OCI-LY7 (cell line): ENCODE results near the gene SHTN1. TPM values are rescaled to one million over a fixed set of nuclear protein-coding genes. Genes with fewer than 3 reads are reported as not detected.

Experiments used
- BruUV-seq: library from RNA; stranded (reverse); fragments of 400-500 nt; replicated peaks from 2 replicates; lab custom pipeline; 2021; lab: Mats Ljungman, UMichigan
- CTCF ChIA-PET: fragments of 300-600 bp; sonication (Branson Sonifier 250); formaldehyde crosslinking; loops from one replicate; lab custom pipeline; 2022; ENCODE audit warnings: antibody characterized with exemption; ENCODE audit not compliant: unreplicated experiment; lab: Charles Lee
- POLR2A ChIA-PET: fragments of 300-600 bp; sonication (Branson Sonifier 250); formaldehyde crosslinking; loops from one replicate; lab custom pipeline; 2022; ENCODE audit warnings: antibody characterized with exemption; lab: Charles Lee
- DNase-seq: peaks from one replicate; pipeline ENCODE4 v3.0.0-alpha.2; 2015; ENCODE audit warnings: low spot score
- H2AFZ ChIP-seq: fragments of 200-600 bp; sonication (generic), shearing (Covaris generic); 2 replicates; pipeline ENCODE4 v1.6.1; 2014; ENCODE audit warnings: mild to moderate bottlenecking, antibody characterized with exemption, low read length, moderate library complexity
- H3K27ac ChIP-seq: fragments of 200-600 bp; sonication (generic); 2 replicates; pipeline ENCODE4 v1.5.1; 2014; ENCODE audit warnings: mixed run types, low read depth, mild to moderate bottlenecking, moderate library complexity, low read length, inconsistent platforms; ENCODE audit not compliant: poor library complexity, severe bottlenecking
- H3K36me3 ChIP-seq: fragments of 200-600 bp; sonication (generic); 2 replicates; pipeline ENCODE4 v1.6.1; 2014; ENCODE audit warnings: mild to moderate bottlenecking, antibody characterized with exemption, low read length, moderate library complexity, mixed read lengths; ENCODE audit not compliant: insufficient read depth
- H3K4me1 ChIP-seq: fragments of 200-600 bp; sonication (generic); 2 replicates; pipeline ENCODE4 v1.5.1; 2014; ENCODE audit warnings: mild to moderate bottlenecking, low read length; ENCODE audit not compliant: insufficient read depth, poor library complexity, severe bottlenecking
- H3K4me2 ChIP-seq: fragments of 200-600 bp; sonication (generic); 2 replicates; pipeline ENCODE4 v1.6.1; 2014; ENCODE audit warnings: mild to moderate bottlenecking, low read length
- H3K4me3 ChIP-seq: fragments of 200-600 bp; sonication (generic); 2 replicates; pipeline ENCODE4 v1.5.1; 2014; ENCODE audit warnings: mild to moderate bottlenecking, low read depth, low read length; ENCODE audit not compliant: poor library complexity, severe bottlenecking
- H3K79me2 ChIP-seq: fragments of 200-600 bp; sonication (generic); 2 replicates; pipeline ENCODE4 v1.6.1; 2016; ENCODE audit warnings: low read depth, mild to moderate bottlenecking, low read length, moderate library complexity, mixed read lengths; ENCODE audit not compliant: insufficient read depth
- H3K9me2 ChIP-seq: fragments of 200-600 bp; sonication (generic); 2 replicates; pipeline ENCODE4 v1.6.1; 2016; ENCODE audit warnings: mild to moderate bottlenecking, low read length, mixed read lengths; ENCODE audit not compliant: insufficient read depth
- H3K9me3 ChIP-seq: fragments of 200-600 bp; sonication (generic); 2 replicates; pipeline ENCODE4 v1.6.1; 2014; ENCODE audit warnings: mild to moderate bottlenecking, mixed run types, low read length, mixed read lengths
- H4K20me1 ChIP-seq: fragments of 200-600 bp; sonication (generic); 2 replicates; pipeline ENCODE4 v1.6.1; 2014; ENCODE audit warnings: mild to moderate bottlenecking, antibody characterized with exemption, low read length, moderate library complexity, mixed read lengths; ENCODE audit not compliant: insufficient read depth
- EZH2phosphoT487 ChIP-seq: fragments of 200-600 bp; sonication (generic); IDR thresholded peaks from 2 replicates; pipeline ENCODE4 v1.6.1; 2018; ENCODE audit warnings: low read depth, borderline replicate concordance, mild to moderate bottlenecking, mixed run types, antibody characterized with exemption, low read length, moderate library complexity, mixed read lengths
- intact Hi-C: fragments of 100-400 bp; cut with micrococcal nuclease; formaldehyde crosslinking; loops from one replicate; pipeline ENCODE4 v1.10.0; 2022; ENCODE audit not compliant: unreplicated experiment
- total RNA-seq, 2 experiments: library from RNA; depleted of rRNA in 1 of 2; stranded (reverse); fragments of >200 nt in 1 of 2; shearing (Covaris generic) in 1 of 2; gene quantifications; 2 replicates each; pipeline ENCODE4 v1.2.3, GENCODE V29; 2014 to 2022
- TF ChIP-seq, protein P1 (sequence below): fragments of 200-600 bp; sonication (generic); conservative IDR thresholded peaks from 2 replicates; pipeline ENCODE4 v1.5.1; 2014; ENCODE audit warnings: mild to moderate bottlenecking, antibody characterized with exemption, low read length, moderate library complexity, mixed read lengths

Gene SHTN1
- total RNA-seq, 2 experiments from 2014 or later, result not detected

DNA sequence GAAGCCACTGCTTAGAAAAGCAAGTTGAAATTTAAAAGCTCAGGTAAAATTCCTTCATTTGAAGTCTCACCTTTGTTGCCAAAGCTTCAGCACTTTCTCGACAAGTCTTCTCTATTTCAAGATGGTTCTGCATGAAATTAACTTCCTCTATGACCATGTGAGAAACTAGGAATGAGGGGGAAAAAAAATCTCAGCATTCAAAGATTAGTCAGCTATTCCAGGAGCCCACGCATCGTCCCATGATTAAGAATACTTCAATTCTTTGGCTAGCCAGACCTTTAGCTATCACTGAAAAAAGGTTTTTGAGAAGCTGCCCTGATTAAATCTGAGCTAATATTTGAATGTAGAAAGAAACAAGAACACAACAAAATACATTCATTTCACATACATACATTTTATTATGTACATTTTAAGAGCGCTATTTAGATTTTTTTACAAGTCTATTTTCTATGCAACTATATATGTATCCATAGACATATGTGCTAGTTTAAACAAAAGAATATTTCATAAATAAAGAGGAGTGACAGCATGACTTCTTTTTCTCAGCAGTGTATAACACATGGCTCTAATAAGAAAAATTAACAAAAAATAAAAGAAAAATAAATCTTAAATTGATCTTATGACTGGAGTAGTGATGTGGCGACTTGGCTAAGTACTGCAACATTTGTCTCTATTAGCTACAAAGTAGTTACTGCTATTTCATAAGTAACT is 44.8 kb downstream of the SHTN1 start:
- Histone ChIP-seq H2AFZ (no peak overlapping the region), H3K27ac (no peak overlapping the region), H3K79me2 (no peaks in the 10 kb centered on the region), H3K4me2 (no peak overlapping the region), H3K9me2 (no peaks in the 10 kb centered on the region), H4K20me1 (no peaks in the 10 kb centered on the region), H3K9me3 (no peaks in the 10 kb centered on the region), H3K36me3 (no peaks in the 10 kb centered on the region), H3K4me1 (no peaks in the 10 kb centered on the region), H3K4me3 (no peak overlapping the region)
- TF ChIP-seq EZH2phosphoT487, result no peak
- TF ChIP-seq, protein P1, sequence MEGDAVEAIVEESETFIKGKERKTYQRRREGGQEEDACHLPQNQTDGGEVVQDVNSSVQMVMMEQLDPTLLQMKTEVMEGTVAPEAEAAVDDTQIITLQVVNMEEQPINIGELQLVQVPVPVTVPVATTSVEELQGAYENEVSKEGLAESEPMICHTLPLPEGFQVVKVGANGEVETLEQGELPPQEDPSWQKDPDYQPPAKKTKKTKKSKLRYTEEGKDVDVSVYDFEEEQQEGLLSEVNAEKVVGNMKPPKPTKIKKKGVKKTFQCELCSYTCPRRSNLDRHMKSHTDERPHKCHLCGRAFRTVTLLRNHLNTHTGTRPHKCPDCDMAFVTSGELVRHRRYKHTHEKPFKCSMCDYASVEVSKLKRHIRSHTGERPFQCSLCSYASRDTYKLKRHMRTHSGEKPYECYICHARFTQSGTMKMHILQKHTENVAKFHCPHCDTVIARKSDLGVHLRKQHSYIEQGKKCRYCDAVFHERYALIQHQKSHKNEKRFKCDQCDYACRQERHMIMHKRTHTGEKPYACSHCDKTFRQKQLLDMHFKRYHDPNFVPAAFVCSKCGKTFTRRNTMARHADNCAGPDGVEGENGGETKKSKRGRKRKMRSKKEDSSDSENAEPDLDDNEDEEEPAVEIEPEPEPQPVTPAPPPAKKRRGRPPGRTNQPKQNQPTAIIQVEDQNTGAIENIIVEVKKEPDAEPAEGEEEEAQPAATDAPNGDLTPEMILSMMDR, result no peak
- intact Hi-C loops, result no loop called here
- no TSS peak for BruUV-seq
- POLR2A ChIA-PET, result interaction anchor here (0.7 to 1.1 kb wide), 3 partner anchors 9 to 1371 kb away, joined by 3 to 5 read pairs (median 3); no protein-coding TSS in a partner anchor
- no peak for DNase-seq
- CTCF ChIA-PET, result no interaction called here

DNA sequence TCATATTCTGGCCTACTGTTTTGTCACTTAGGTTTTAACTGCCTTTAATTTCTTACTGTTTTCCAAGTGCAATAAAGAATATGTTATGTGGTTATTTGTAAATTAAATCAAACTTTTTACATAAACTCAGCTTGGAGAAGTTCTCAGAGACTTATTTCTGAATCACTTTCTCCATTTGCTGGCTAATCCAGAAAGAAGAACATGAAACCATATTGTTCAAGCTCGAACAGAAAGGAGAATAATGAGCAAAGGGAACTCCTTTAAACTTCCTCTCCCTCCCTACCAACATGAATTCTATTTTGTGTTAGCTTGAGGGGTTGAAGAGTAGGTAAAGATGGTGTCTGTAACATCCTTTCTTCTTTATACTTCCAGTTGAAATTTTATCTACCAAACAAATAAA is 52.3 kb downstream of the SHTN1 start:
- Histone ChIP-seq H2AFZ (no peak overlapping the region), H3K9me2 (no peaks in the 10 kb centered on the region), H3K4me2 (no peak overlapping the region), H4K20me1 (no peaks in the 10 kb centered on the region), H3K4me3 (no peak overlapping the region), H3K36me3 (no peaks in the 10 kb centered on the region), H3K4me1 (no peaks in the 10 kb centered on the region), H3K27ac (no peak overlapping the region), H3K79me2 (no peaks in the 10 kb centered on the region), H3K9me3 (no peaks in the 10 kb centered on the region)
- no peak for TF ChIP-seq EZH2phosphoT487
- TF ChIP-seq, protein P1, result no peak
- intact Hi-C loops, result no loop called here
- CTCF ChIA-PET, result no interaction called here
- POLR2A ChIA-PET, result no interaction called here
- no peak for DNase-seq
- no TSS peak for BruUV-seq

DNA sequence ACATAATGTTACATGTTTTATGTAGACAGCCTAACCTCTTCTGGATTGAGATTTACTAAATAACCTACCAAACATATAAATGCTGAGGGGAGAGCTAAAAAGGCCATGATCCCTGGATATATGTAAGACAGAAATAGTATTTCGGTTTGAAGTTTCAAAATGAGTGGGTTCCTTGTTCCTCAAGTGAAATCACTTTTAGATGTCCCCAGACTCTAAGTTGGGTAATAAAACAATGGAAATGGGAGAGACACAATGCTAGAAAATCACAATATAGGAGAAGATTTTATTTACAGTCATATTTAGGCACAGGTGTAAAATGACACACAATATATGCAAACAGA is 56.5 kb downstream of the SHTN1 start:
- Histone ChIP-seq H3K9me2 (no peaks in the 10 kb centered on the region), H3K4me2 (no peak overlapping the region), H3K4me1 (no peaks in the 10 kb centered on the region), H3K9me3 (no peaks in the 10 kb centered on the region), H3K36me3 (no peaks in the 10 kb centered on the region), H4K20me1 (no peaks in the 10 kb centered on the region), H3K4me3 (no peak overlapping the region), H3K27ac (no peak overlapping the region), H2AFZ (no peak overlapping the region), H3K79me2 (no peaks in the 10 kb centered on the region)
- ChIA-PET CTCF (no interaction called here), POLR2A (no interaction called here)
- TF ChIP-seq, protein P1, result no peak
- TF ChIP-seq EZH2phosphoT487, result no peak
- intact Hi-C loops, result no loop called here
- no TSS peak for BruUV-seq
- no peak for DNase-seq
